ENCODE data around the gene NDNF.

NDNF gene

GRCh38 chr4:121061215-121061614 lies 11.1 kb downstream of the NDNF start:
- CTCF ChIA-PET: no interaction called here
- H3K4me1 Mint-ChIP-seq: no peaks in the 10 kb centered on the region
- no peaks in the 10 kb centered on the region for H3K9me3 Mint-ChIP-seq
- DNase-seq: no peak
- H3K27me3 Mint-ChIP-seq: peaks cover 31% of the 10 kb centered on the region
- no peaks in the 10 kb centered on the region for H3K36me3 Mint-ChIP-seq
- H3K27ac Mint-ChIP-seq: no peak overlapping the region
- H3K4me3 Mint-ChIP-seq: no peak overlapping the region

GRCh38 chr4:121057466-121057922 lies 14.8 kb downstream of the NDNF start:
- CTCF ChIA-PET: interaction anchor here (0.8 kb wide), 1 partner anchor 141 kb away, joined by 3 read pairs; no protein-coding TSS in a partner anchor
- DNase-seq: no peak
- Mint-ChIP-seq H3K27me3 (peaks cover 24% of the 10 kb centered on the region), H3K9me3 (no peaks in the 10 kb centered on the region), H3K27ac (no peak overlapping the region), H3K4me3 (no peak overlapping the region), H3K36me3 (no peaks in the 10 kb centered on the region), H3K4me1 (peaks cover 7% of the 10 kb centered on the region)

- H3K9me3 Mint-ChIP-seq: no peaks in the 10 kb centered on the region
- peaks cover 7% of the 10 kb centered on the region for H3K4me1 Mint-ChIP-seq
- no peak overlapping the region for H3K27ac Mint-ChIP-seq
- H3K36me3 Mint-ChIP-seq: no peaks in the 10 kb centered on the region
- DNase-seq: no peak
- H3K27me3 Mint-ChIP-seq: peaks cover 17% of the 10 kb centered on the region
- CTCF ChIA-PET: no interaction called here
- H3K4me3 Mint-ChIP-seq: no peak overlapping the region
These were observed 16.3 kb downstream of the NDNF start for GRCh38 chr4:121056066-121056465.

GRCh38 chr4:121054373-121054772 lies 18.0 kb downstream of the NDNF start:
- H3K4me3 Mint-ChIP-seq: no peak overlapping the region
- CTCF ChIA-PET: no interaction called here
- H3K27me3 Mint-ChIP-seq: peaks cover 16% of the 10 kb centered on the region
- no peak overlapping the region for H3K27ac Mint-ChIP-seq
- DNase-seq: no peak
- no peaks in the 10 kb centered on the region for H3K9me3 Mint-ChIP-seq
- H3K36me3 Mint-ChIP-seq: no peaks in the 10 kb centered on the region
- H3K4me1 Mint-ChIP-seq: peaks cover 7% of the 10 kb centered on the region

- CTCF ChIA-PET: no interaction called here
- Mint-ChIP-seq H3K4me1 (peaks cover 7% of the 10 kb centered on the region), H3K4me3 (no peak overlapping the region), H3K36me3 (no peaks in the 10 kb centered on the region), H3K27me3 (peaks cover 12% of the 10 kb centered on the region), H3K9me3 (no peaks in the 10 kb centered on the region), H3K27ac (no peak overlapping the region)
- DNase-seq: no peak
These were observed 18.7 kb downstream of the NDNF start for GRCh38 chr4:121053601-121054143.

GRCh38 chr4:121050300-121050699 lies 22.0 kb downstream of the NDNF start:
- CTCF ChIA-PET: interaction anchor here (0.5 to 0.6 kb wide), 2 partner anchors 22 to 1050 kb away, joined by 3 read pairs; no protein-coding TSS in a partner anchor
- peaks cover 5% of the 10 kb centered on the region for H3K27me3 Mint-ChIP-seq
- H3K36me3 Mint-ChIP-seq: no peaks in the 10 kb centered on the region
- H3K4me1 Mint-ChIP-seq: peaks cover 7% of the 10 kb centered on the region
- H3K9me3 Mint-ChIP-seq: no peaks in the 10 kb centered on the region
- DNase-seq: no peak
- H3K27ac Mint-ChIP-seq: no peak overlapping the region
- no peak overlapping the region for H3K4me3 Mint-ChIP-seq

- H3K4me3 Mint-ChIP-seq: no peak overlapping the region
- CTCF ChIA-PET: no interaction called here
- no peak for DNase-seq
- no peak overlapping the region for H3K27ac Mint-ChIP-seq
- no peaks in the 10 kb centered on the region for H3K9me3 Mint-ChIP-seq
- peaks cover 8% of the 10 kb centered on the region for H3K27me3 Mint-ChIP-seq
- no peaks in the 10 kb centered on the region for H3K36me3 Mint-ChIP-seq
- peaks cover 7% of the 10 kb centered on the region for H3K4me1 Mint-ChIP-seq
These were observed 23.2 kb downstream of the NDNF start for GRCh38 chr4:121049072-121049599.

- no peak overlapping the region for H3K27ac Mint-ChIP-seq
- H3K4me1 Mint-ChIP-seq: no peaks in the 10 kb centered on the region
- peaks cover 8% of the 10 kb centered on the region for H3K27me3 Mint-ChIP-seq
- H3K4me3 Mint-ChIP-seq: no peak overlapping the region
- DNase-seq: no peak
- CTCF ChIA-PET: no interaction called here
- no peaks in the 10 kb centered on the region for H3K36me3 Mint-ChIP-seq
- no peaks in the 10 kb centered on the region for H3K9me3 Mint-ChIP-seq
These were observed 24.2 kb downstream of the NDNF start for GRCh38 chr4:121048165-121048564.

GRCh38 chr4:121041307-121042090 lies 30.8 kb downstream of the NDNF start:
- Mint-ChIP-seq H3K36me3 (no peaks in the 10 kb centered on the region), H3K27ac (no peak overlapping the region), H3K4me1 (peaks cover 12% of the 10 kb centered on the region), H3K4me3 (no peak overlapping the region), H3K9me3 (no peaks in the 10 kb centered on the region), H3K27me3 (peaks cover 20% of the 10 kb centered on the region)
- DNase-seq: peak; percentile 37
- CTCF ChIA-PET: no interaction called here

- H3K36me3 Mint-ChIP-seq: no peaks in the 10 kb centered on the region
- no peaks in the 10 kb centered on the region for H3K4me1 Mint-ChIP-seq
- H3K27ac Mint-ChIP-seq: no peak overlapping the region
- CTCF ChIA-PET: interaction anchor here (0.7 kb wide), 1 partner anchor 275 kb away, joined by 3 read pairs; no protein-coding TSS in a partner anchor
- peaks cover 7% of the 10 kb centered on the region for H3K27me3 Mint-ChIP-seq
- no peak for DNase-seq
- H3K4me3 Mint-ChIP-seq: no peak overlapping the region
- no peaks in the 10 kb centered on the region for H3K9me3 Mint-ChIP-seq
These were observed 38.3 kb downstream of the NDNF start for GRCh38 chr4:121034017-121034416.

GRCh38 chr4:121030711-121031110 lies 41.6 kb downstream of the NDNF start:
- H3K27ac Mint-ChIP-seq: no peak overlapping the region
- no peak for DNase-seq
- H3K27me3 Mint-ChIP-seq: peaks cover 9% of the 10 kb centered on the region
- H3K9me3 Mint-ChIP-seq: no peaks in the 10 kb centered on the region
- no peaks in the 10 kb centered on the region for H3K4me1 Mint-ChIP-seq
- no peaks in the 10 kb centered on the region for H3K36me3 Mint-ChIP-seq
- no peak overlapping the region for H3K4me3 Mint-ChIP-seq
- CTCF ChIA-PET: no interaction called here

GRCh38 chr4:121030131-121030530 lies 42.2 kb downstream of the NDNF start:
- no peak overlapping the region for H3K4me3 Mint-ChIP-seq
- no peaks in the 10 kb centered on the region for H3K9me3 Mint-ChIP-seq
- H3K27me3 Mint-ChIP-seq: peaks cover 9% of the 10 kb centered on the region
- H3K4me1 Mint-ChIP-seq: no peaks in the 10 kb centered on the region
- no peaks in the 10 kb centered on the region for H3K36me3 Mint-ChIP-seq
- no peak for DNase-seq
- no peak overlapping the region for H3K27ac Mint-ChIP-seq
- CTCF ChIA-PET: no interaction called here

- CTCF ChIA-PET: no interaction called here
- Mint-ChIP-seq H3K9me3 (no peaks in the 10 kb centered on the region), H3K36me3 (no peaks in the 10 kb centered on the region), H3K27ac (no peak overlapping the region), H3K4me1 (no peaks in the 10 kb centered on the region), H3K4me3 (no peak overlapping the region), H3K27me3 (peaks cover 11% of the 10 kb centered on the region)
- DNase-seq: no peak
These were observed 46.3 kb downstream of the NDNF start for GRCh38 chr4:121026034-121026433.

GRCh38 chr4:121025540-121025939 lies 46.8 kb downstream of the NDNF start:
- Mint-ChIP-seq H3K9me3 (no peaks in the 10 kb centered on the region), H3K27ac (no peak overlapping the region), H3K27me3 (peaks cover 11% of the 10 kb centered on the region), H3K4me1 (no peaks in the 10 kb centered on the region), H3K36me3 (no peaks in the 10 kb centered on the region), H3K4me3 (no peak overlapping the region)
- CTCF ChIA-PET: no interaction called here
- no peak for DNase-seq

- Mint-ChIP-seq H3K27me3 (peaks cover 9% of the 10 kb centered on the region), H3K36me3 (no peaks in the 10 kb centered on the region), H3K4me3 (no peak overlapping the region), H3K27ac (no peak overlapping the region), H3K9me3 (no peaks in the 10 kb centered on the region), H3K4me1 (no peaks in the 10 kb centered on the region)
- no peak for DNase-seq
- CTCF ChIA-PET: no interaction called here
These were observed 53.8 kb downstream of the NDNF start for GRCh38 chr4:121018543-121018942.

All from activated naive CD4-positive, alpha-beta T cell treated with anti-CD3 and anti-CD28 coated beads, Interleukin-2, amount 10 ng/mL, durations not matched to agents 7 days and 5 days (primary cell).